HG03039 (cell line): ENCODE data around the gene TMBIM4.

Experiments used
- ATAC-seq: cut with Tn5 transposase; IDR thresholded peaks from one replicate; pipeline ENCODE4 v1.9.1; 2021; ENCODE audit warnings: mild to moderate bottlenecking, moderate library complexity; ENCODE audit not compliant: unreplicated experiment

Gene TMBIM4

GRCh38 chr12:66103016-66103913 lies 66.5 kb downstream of the TMBIM4 start:
- no peak for ATAC-seq

- no peak for ATAC-seq
Measured at GRCh38 chr12:66092559-66093269, 77.1 kb downstream of the TMBIM4 start.

- ATAC-seq = no peak
Measured at GRCh38 chr12:66090157-66090556, 79.6 kb downstream of the TMBIM4 start.

- ATAC-seq = peak; percentile 61
Measured at GRCh38 chr12:66087365-66087943, 82.3 kb downstream of the TMBIM4 start.

- no peak for ATAC-seq
Measured at GRCh38 chr12:66085998-66086397, 83.8 kb downstream of the TMBIM4 start.
